Measurements from ENCODE around the gene MGST1. TPM values are rescaled to one million over a fixed set of nuclear protein-coding genes. Genes with fewer than 3 reads are reported as not detected.

MGST1 gene
- total RNA-seq, 2 donors from 2014 or later, result 214 to 341 TPM

GRCh38 chr12:16407346-16407745, 59.9 kb downstream of the MGST1 start:
- DNase-seq (no peak), ATAC-seq (no peak)
- intact Hi-C loops (cut with DNase I), result no loop called here

Other genes starting within 250 kb of the MGST1 start
- not detected for gene SLC15A5, start 70.0 kb upstream of the MGST1 start, total RNA-seq

Measured in left cardiac atrium (tissue), 4 donors.